GM12878 (cell line): Measurements from ENCODE around the gene TXLNA. TPM values are rescaled to one million over a fixed set of nuclear protein-coding genes. Genes with fewer than 3 reads are reported as not detected.

ENCODE experiments used
- polyA plus RNA-seq, 11 experiments: library from polyadenylated mRNA; depleted of rRNA in 4 of 11; unstranded in 6 of 11; stranded (reverse) in 5 of 11; fragments of >200 nt; fragmentation: Nextera tagmentation in 4 of 11; fragmentation: Illumina TruSeq in 1 of 11; extraction: Ambion mirVana in 4 of 11; extraction: Trizol in 1 of 11; gene quantifications; 1 replicate in 1 of 11; 2 replicates in 10 of 11; pipeline versions ENCODE4 v1.2.1 to v1.2.3, GENCODE V29; 2011 to 2016; ENCODE audit warnings: inconsistent platforms in 2 of 11, missing spikeins in 2 of 11, low read depth in 1 of 11
- total RNA-seq, 4 experiments: library from RNA; depleted of rRNA in 3 of 4; stranded (reverse); fragments of >200 nt in 3 of 4; fragmentation: Illumina TruSeq in 1 of 4; extraction: Trizol in 1 of 4; gene quantifications; 2 replicates each; pipeline versions ENCODE4 v1.2.1 to v1.2.3, GENCODE V29; 2013 to 2021

Gene TXLNA
- total and polyA plus RNA-seq, 10 of the 15 experiments (the other 5 are each of a cell fraction or from before 2014, with no cell fraction given), result 7.2 to 93.7 (median 47.9) TPM

Other genes with a start within 250 kb of the TXLNA start
Only the 7 nearest of the 16 such genes appear.
- gene CCDC28B, start 20.9 kb downstream of the TXLNA start, total RNA-seq (2014; rRNA removed), result 95.9 and 101 TPM in 2 replicates
- gene CCDC28B, start 20.9 kb downstream of the TXLNA start, total RNA-seq (2014; rRNA removed; fragmentation: Illumina TruSeq; extraction: Trizol), result 57.3 and 66.2 TPM in 2 replicates
- gene CCDC28B, start 20.9 kb downstream of the TXLNA start, total RNA-seq (2021), result 87.1 and 89.7 TPM in 2 replicates
- 66.2 and 91.5 TPM in 2 replicates for gene CCDC28B, start 20.9 kb downstream of the TXLNA start, polyA plus RNA-seq (2011; rRNA removed)
- 14.2 and 48.9 TPM in 2 replicates for gene CCDC28B, start 20.9 kb downstream of the TXLNA start, polyA plus RNA-seq (2014; fragmentation: Illumina TruSeq; extraction: Trizol)
- 10 to 100 TPM; 10.5 to 29.8 TPM for gene CCDC28B, start 20.9 kb downstream of the TXLNA start, polyA plus RNA-seq (2014; fragmentation: Nextera tagmentation; extraction: Ambion mirVana)
- 102 and 111 TPM in 2 replicates for gene CCDC28B, start 20.9 kb downstream of the TXLNA start, polyA plus RNA-seq (2014; rRNA removed)
- 100 to 1,000 TPM; 127 to 135 TPM for gene CCDC28B, start 20.9 kb downstream of the TXLNA start, polyA plus RNA-seq (2016; fragmentation: Nextera tagmentation; extraction: Ambion mirVana)
- 5.1 and 5.2 TPM in 2 replicates for gene IQCC, start 26.0 kb downstream of the TXLNA start, total RNA-seq (2014; rRNA removed)
- gene IQCC, start 26.0 kb downstream of the TXLNA start, total RNA-seq (2014; rRNA removed; fragmentation: Illumina TruSeq; extraction: Trizol), result 5.3 and 5.6 TPM in 2 replicates
- 2.9 and 3.3 TPM in 2 replicates for gene IQCC, start 26.0 kb downstream of the TXLNA start, total RNA-seq (2021)
- gene IQCC, start 26.0 kb downstream of the TXLNA start, polyA plus RNA-seq (2011; rRNA removed), result 3.1 and 4.1 TPM in 2 replicates
- gene IQCC, start 26.0 kb downstream of the TXLNA start, polyA plus RNA-seq (2014; fragmentation: Illumina TruSeq; extraction: Trizol), result 6.8 and 7.5 TPM in 2 replicates
- 1 to 10 TPM; 2.1 to 3.8 TPM for gene IQCC, start 26.0 kb downstream of the TXLNA start, polyA plus RNA-seq (2014; fragmentation: Nextera tagmentation; extraction: Ambion mirVana)
- gene IQCC, start 26.0 kb downstream of the TXLNA start, polyA plus RNA-seq (2014; rRNA removed), result 5.5 and 6.4 TPM in 2 replicates
- gene IQCC, start 26.0 kb downstream of the TXLNA start, polyA plus RNA-seq (2016; fragmentation: Nextera tagmentation; extraction: Ambion mirVana), result 1 to 10 TPM; 4.8 to 5.1 TPM
- gene DCDC2B, start 29.4 kb downstream of the TXLNA start, total RNA-seq (2014; rRNA removed), result not detected in 2 replicates
- gene DCDC2B, start 29.4 kb downstream of the TXLNA start, total RNA-seq (2014; rRNA removed; fragmentation: Illumina TruSeq; extraction: Trizol), result not detected in 2 replicates
- 0.13 and 0.15 TPM in 2 replicates for gene DCDC2B, start 29.4 kb downstream of the TXLNA start, total RNA-seq (2021)
- not detected in 2 replicates for gene DCDC2B, start 29.4 kb downstream of the TXLNA start, polyA plus RNA-seq (2011; rRNA removed)
- not detected in 2 replicates for gene DCDC2B, start 29.4 kb downstream of the TXLNA start, polyA plus RNA-seq (2014; fragmentation: Illumina TruSeq; extraction: Trizol)
- not detected for gene DCDC2B, start 29.4 kb downstream of the TXLNA start, polyA plus RNA-seq (2014; fragmentation: Nextera tagmentation; extraction: Ambion mirVana)
- not detected in 2 replicates for gene DCDC2B, start 29.4 kb downstream of the TXLNA start, polyA plus RNA-seq (2014; rRNA removed)
- under 1 TPM; 0.12 to 0.21 TPM for gene DCDC2B, start 29.4 kb downstream of the TXLNA start, polyA plus RNA-seq (2016; fragmentation: Nextera tagmentation; extraction: Ambion mirVana)
- gene TMEM234, start 42.7 kb downstream of the TXLNA start, total RNA-seq (2014; rRNA removed), result 8.1 and 8.8 TPM in 2 replicates
- 4.8 and 5.2 TPM in 2 replicates for gene TMEM234, start 42.7 kb downstream of the TXLNA start, total RNA-seq (2014; rRNA removed; fragmentation: Illumina TruSeq; extraction: Trizol)
- 6.2 and 10.9 TPM in 2 replicates for gene TMEM234, start 42.7 kb downstream of the TXLNA start, total RNA-seq (2021)
- 3.8 and 5.1 TPM in 2 replicates for gene TMEM234, start 42.7 kb downstream of the TXLNA start, polyA plus RNA-seq (2011; rRNA removed)
- 4.5 and 6.0 TPM in 2 replicates for gene TMEM234, start 42.7 kb downstream of the TXLNA start, polyA plus RNA-seq (2014; fragmentation: Illumina TruSeq; extraction: Trizol)
- 1 to 10 TPM; 2.9 to 4.5 TPM for gene TMEM234, start 42.7 kb downstream of the TXLNA start, polyA plus RNA-seq (2014; fragmentation: Nextera tagmentation; extraction: Ambion mirVana)
- gene TMEM234, start 42.7 kb downstream of the TXLNA start, polyA plus RNA-seq (2014; rRNA removed), result 6.8 and 10.7 TPM in 2 replicates
- 1 to 10 TPM; 8.6 TPM for gene TMEM234, start 42.7 kb downstream of the TXLNA start, polyA plus RNA-seq (2016; fragmentation: Nextera tagmentation; extraction: Ambion mirVana)
- 293 and 313 TPM in 2 replicates for gene EIF3I, start 42.7 kb downstream of the TXLNA start, total RNA-seq (2014; rRNA removed)
- gene EIF3I, start 42.7 kb downstream of the TXLNA start, total RNA-seq (2014; rRNA removed; fragmentation: Illumina TruSeq; extraction: Trizol), result 302 and 305 TPM in 2 replicates
- gene EIF3I, start 42.7 kb downstream of the TXLNA start, total RNA-seq (2021), result 208 and 211 TPM in 2 replicates
- 235 and 374 TPM in 2 replicates for gene EIF3I, start 42.7 kb downstream of the TXLNA start, polyA plus RNA-seq (2011; rRNA removed)
- gene EIF3I, start 42.7 kb downstream of the TXLNA start, polyA plus RNA-seq (2014; fragmentation: Illumina TruSeq; extraction: Trizol), result 457 and 499 TPM in 2 replicates
- gene EIF3I, start 42.7 kb downstream of the TXLNA start, polyA plus RNA-seq (2014; fragmentation: Nextera tagmentation; extraction: Ambion mirVana), result 100 to 1,000 TPM; 572 to 606 TPM
- 293 and 306 TPM in 2 replicates for gene EIF3I, start 42.7 kb downstream of the TXLNA start, polyA plus RNA-seq (2014; rRNA removed)
- gene EIF3I, start 42.7 kb downstream of the TXLNA start, polyA plus RNA-seq (2016; fragmentation: Nextera tagmentation; extraction: Ambion mirVana), result 100 to 1,000 TPM; 342 to 362 TPM
- 0.38 and 0.45 TPM in 2 replicates for gene FAM167B, start 67.5 kb downstream of the TXLNA start, total RNA-seq (2014; rRNA removed)
- gene FAM167B, start 67.5 kb downstream of the TXLNA start, total RNA-seq (2014; rRNA removed; fragmentation: Illumina TruSeq; extraction: Trizol), result 0.27 and 0.37 TPM in 2 replicates
- 0.62 and 0.88 TPM in 2 replicates for gene FAM167B, start 67.5 kb downstream of the TXLNA start, total RNA-seq (2021)
- gene FAM167B, start 67.5 kb downstream of the TXLNA start, polyA plus RNA-seq (2011; rRNA removed), result 0.19 TPM in 1 of 2 replicates, not detected in the other
- gene FAM167B, start 67.5 kb downstream of the TXLNA start, polyA plus RNA-seq (2014; fragmentation: Illumina TruSeq; extraction: Trizol), result 0.07 and 0.52 TPM in 2 replicates
- gene FAM167B, start 67.5 kb downstream of the TXLNA start, polyA plus RNA-seq (2014; fragmentation: Nextera tagmentation; extraction: Ambion mirVana), result under 1 TPM in 1 of 2 experiments, not detected in 1; 0.07 TPM
- gene FAM167B, start 67.5 kb downstream of the TXLNA start, polyA plus RNA-seq (2014; rRNA removed), result 0.69 and 1.2 TPM in 2 replicates
- gene FAM167B, start 67.5 kb downstream of the TXLNA start, polyA plus RNA-seq (2016; fragmentation: Nextera tagmentation; extraction: Ambion mirVana), result under 1 TPM; 0.26 to 0.47 TPM
- 173 and 179 TPM in 2 replicates for gene LCK, start 71.6 kb downstream of the TXLNA start, total RNA-seq (2014; rRNA removed)
- gene LCK, start 71.6 kb downstream of the TXLNA start, total RNA-seq (2014; rRNA removed; fragmentation: Illumina TruSeq; extraction: Trizol), result 97.7 and 109 TPM in 2 replicates
- gene LCK, start 71.6 kb downstream of the TXLNA start, total RNA-seq (2021), result 126 and 143 TPM in 2 replicates
- gene LCK, start 71.6 kb downstream of the TXLNA start, polyA plus RNA-seq (2011; rRNA removed), result 27.3 and 49.7 TPM in 2 replicates
- 60.5 and 107 TPM in 2 replicates for gene LCK, start 71.6 kb downstream of the TXLNA start, polyA plus RNA-seq (2014; fragmentation: Illumina TruSeq; extraction: Trizol)
- 10 to 100 TPM; 31.5 to 46.0 TPM for gene LCK, start 71.6 kb downstream of the TXLNA start, polyA plus RNA-seq (2014; fragmentation: Nextera tagmentation; extraction: Ambion mirVana)
- gene LCK, start 71.6 kb downstream of the TXLNA start, polyA plus RNA-seq (2014; rRNA removed), result 130 and 141 TPM in 2 replicates
- 100 to 1,000 TPM; 148 to 162 TPM for gene LCK, start 71.6 kb downstream of the TXLNA start, polyA plus RNA-seq (2016; fragmentation: Nextera tagmentation; extraction: Ambion mirVana)